Neutrophil (primary cell): ENCODE data around the gene PTPRO.

Experiments used
- H3K27ac ChIP-seq: fragments of 200-600 bp; sonication (generic); 2 replicates; pipeline ENCODE4 v1.5.1; 2016; ENCODE audit warnings: mild to moderate bottlenecking, moderate library complexity
- H3K27me3 ChIP-seq: fragments of 200-600 bp; sonication (generic); 2 replicates; pipeline ENCODE4 v1.6.0; 2016; ENCODE audit warnings: mild to moderate bottlenecking
- H3K36me3 ChIP-seq: fragments of 200-600 bp; sonication (generic); 2 replicates; pipeline ENCODE4 v1.5.1; 2017
- H3K4me1 ChIP-seq, 2 experiments: fragments of 200-600 bp in 1 of 2; sonication (generic) in 1 of 2; 1 replicate in 1 of 2; 2 replicates in 1 of 2; pipeline versions ENCODE4 v1.5.1 to v1.6.1; 2013 to 2016; ENCODE audit warnings: low read depth in 1 of 2, low read length in 1 of 2, mild to moderate bottlenecking in 1 of 2, moderate library complexity in 1 of 2; ENCODE audit not compliant: control insufficient read depth in 1 of 2, insufficient read depth in 1 of 2
- H3K4me3 ChIP-seq, 2 experiments: fragments of 200-600 bp in 1 of 2; sonication (generic) in 1 of 2; 1 replicate in 1 of 2; 2 replicates in 1 of 2; pipeline ENCODE4 v1.5.1; 2013 to 2016; ENCODE audit warnings: low read depth in 1 of 2, low read length in 1 of 2, mild to moderate bottlenecking in 1 of 2, moderate library complexity in 1 of 2
- H3K9me3 ChIP-seq: fragments of 200-600 bp; sonication (generic); 2 replicates; pipeline ENCODE4 v1.5.1; 2016
- CTCF ChIP-seq: fragments of 200-600 bp; sonication (generic); IDR thresholded peaks from 2 replicates; pipeline ENCODE4 v1.5.1; 2016; ENCODE audit warnings: antibody characterized with exemption

The PTPRO gene

GRCh38 chr12:15372352-15372751, 50.0 kb downstream of the PTPRO start:
- TF ChIP-seq CTCF: no peak
- H3K36me3 ChIP-seq: no peaks in the 10 kb centered on the region
- H3K4me3 ChIP-seq: no peak overlapping the region
- peaks cover 6% of the 10 kb centered on the region for H3K9me3 ChIP-seq
- no peaks in the 10 kb centered on the region for H3K27me3 ChIP-seq
- no peaks in the 10 kb centered on the region for H3K4me1 ChIP-seq
- H3K27ac ChIP-seq: no peak overlapping the region

GRCh38 chr12:15387772-15388171, 65.5 kb downstream of the PTPRO start:
- H3K4me1 ChIP-seq: no peaks in the 10 kb centered on the region
- no peak for TF ChIP-seq CTCF
- H3K9me3 ChIP-seq: no peaks in the 10 kb centered on the region
- no peak overlapping the region for H3K27ac ChIP-seq
- H3K36me3 ChIP-seq: no peaks in the 10 kb centered on the region
- H3K4me3 ChIP-seq: no peak overlapping the region
- H3K27me3 ChIP-seq: no peaks in the 10 kb centered on the region

- Histone ChIP-seq H3K27me3 (no peaks in the 10 kb centered on the region), H3K36me3 (no peaks in the 10 kb centered on the region), H3K9me3 (no peaks in the 10 kb centered on the region), H3K27ac (no peak overlapping the region), H3K4me1 (no peaks in the 10 kb centered on the region), H3K4me3 (no peak overlapping the region)
- TF ChIP-seq CTCF: no peak
Measured at GRCh38 chr12:15389561-15389960, 67.3 kb downstream of the PTPRO start.

GRCh38 chr12:15393037-15393436, 70.7 kb downstream of the PTPRO start:
- Histone ChIP-seq H3K27ac (no peak overlapping the region), H3K36me3 (no peaks in the 10 kb centered on the region)
- TF ChIP-seq CTCF: no peak

GRCh38 chr12:15393995-15394394, 71.7 kb downstream of the PTPRO start:
- Histone ChIP-seq H3K27me3 (no peaks in the 10 kb centered on the region), H3K4me1 (no peaks in the 10 kb centered on the region), H3K36me3 (no peaks in the 10 kb centered on the region), H3K27ac (no peak overlapping the region), H3K4me3 (no peak overlapping the region), H3K9me3 (no peaks in the 10 kb centered on the region)
- TF ChIP-seq CTCF: no peak

More at GRCh38 chr12:15393037-15393436, 70.7 kb downstream of the PTPRO start:
- H3K27me3 ChIP-seq: no peaks in the 10 kb centered on the region
- H3K9me3 ChIP-seq: no peaks in the 10 kb centered on the region
- no peak overlapping the region for H3K4me3 ChIP-seq
- no peaks in the 10 kb centered on the region for H3K4me1 ChIP-seq

GRCh38 chr12:15404485-15404884, 82.2 kb downstream of the PTPRO start:
- TF ChIP-seq CTCF: no peak
- H3K4me3 ChIP-seq: no peak overlapping the region
- no peaks in the 10 kb centered on the region for H3K9me3 ChIP-seq
- no peaks in the 10 kb centered on the region for H3K27me3 ChIP-seq
- no peaks in the 10 kb centered on the region for H3K4me1 ChIP-seq
- H3K27ac ChIP-seq: no peak overlapping the region
- no peaks in the 10 kb centered on the region for H3K36me3 ChIP-seq
